ENCODE measurements around the gene DVL1.
A peak's percentile ranks its signal among the peaks of the same experiment; 100 is the strongest.

The DVL1 gene

DNA sequence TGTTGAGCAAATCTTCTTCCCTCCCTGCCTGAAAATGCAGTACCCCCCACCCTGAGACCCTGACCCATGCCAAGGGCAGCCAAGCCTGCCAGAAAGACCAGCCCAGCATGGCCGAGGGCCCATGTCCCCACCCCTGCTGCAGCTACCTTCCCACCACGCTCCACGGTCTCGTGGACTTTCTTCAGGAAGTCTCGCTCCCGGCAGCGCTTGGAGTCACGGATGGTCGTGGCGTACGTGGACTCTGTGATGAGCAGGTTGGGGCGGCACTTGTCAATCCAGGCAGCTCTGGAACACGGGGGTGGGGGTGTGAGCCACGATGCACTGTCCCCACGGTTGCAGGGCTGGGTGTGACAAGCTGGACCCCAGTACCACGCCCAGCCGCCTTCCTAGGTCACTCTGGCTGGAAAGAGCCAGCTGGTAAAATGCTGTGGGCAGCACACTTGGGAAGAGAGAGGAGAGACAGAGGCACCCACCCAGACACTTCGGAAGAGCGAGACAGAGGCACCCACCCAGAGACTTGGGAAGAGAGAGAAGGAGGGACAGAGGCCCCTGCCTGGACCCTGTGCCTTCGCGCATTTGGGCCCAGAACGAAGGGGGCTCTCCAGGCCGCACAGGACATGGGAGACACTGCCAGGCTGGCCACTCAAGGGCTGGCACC lies 34.4 kb downstream of the DVL1 start:
- Mint-ChIP-seq H3K36me3 (peaks cover 31% of the 10 kb centered on the region), H3K27ac (no peak overlapping the region), H3K27me3 (no peaks in the 10 kb centered on the region), H3K4me3 (no peak overlapping the region), H3K9me3 (no peaks in the 10 kb centered on the region), H3K4me1 (peaks cover 4% of the 10 kb centered on the region)
- DNase-seq = no peak
- CTCF ChIA-PET = no interaction called here

DNA sequence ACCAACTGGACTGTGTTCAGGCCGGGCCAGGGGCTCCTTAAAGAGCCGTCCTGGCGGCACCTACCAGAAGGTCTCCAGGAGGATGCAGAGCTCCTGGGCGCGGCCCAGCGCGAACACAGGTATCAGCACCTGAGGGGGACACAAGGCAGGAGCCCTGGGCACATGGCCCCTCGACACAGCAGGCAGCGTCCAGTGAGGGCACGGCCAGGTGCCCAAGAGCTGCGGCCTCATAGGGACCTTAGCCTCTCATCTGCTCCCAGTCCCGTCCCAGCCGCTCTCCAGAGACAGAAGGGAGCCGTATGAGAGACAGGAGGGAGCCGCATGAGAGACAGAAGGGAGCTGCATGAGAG lies 35.0 kb downstream of the DVL1 start:
- no peak for DNase-seq
- H3K27me3 Mint-ChIP-seq = no peaks in the 10 kb centered on the region
- no peaks in the 10 kb centered on the region for H3K9me3 Mint-ChIP-seq
- peaks cover 7% of the 10 kb centered on the region for H3K4me1 Mint-ChIP-seq
- no peak overlapping the region for H3K27ac Mint-ChIP-seq
- H3K36me3 Mint-ChIP-seq = peaks cover 28% of the 10 kb centered on the region
- H3K4me3 Mint-ChIP-seq = no peak overlapping the region
- CTCF ChIA-PET = no interaction called here

DNA sequence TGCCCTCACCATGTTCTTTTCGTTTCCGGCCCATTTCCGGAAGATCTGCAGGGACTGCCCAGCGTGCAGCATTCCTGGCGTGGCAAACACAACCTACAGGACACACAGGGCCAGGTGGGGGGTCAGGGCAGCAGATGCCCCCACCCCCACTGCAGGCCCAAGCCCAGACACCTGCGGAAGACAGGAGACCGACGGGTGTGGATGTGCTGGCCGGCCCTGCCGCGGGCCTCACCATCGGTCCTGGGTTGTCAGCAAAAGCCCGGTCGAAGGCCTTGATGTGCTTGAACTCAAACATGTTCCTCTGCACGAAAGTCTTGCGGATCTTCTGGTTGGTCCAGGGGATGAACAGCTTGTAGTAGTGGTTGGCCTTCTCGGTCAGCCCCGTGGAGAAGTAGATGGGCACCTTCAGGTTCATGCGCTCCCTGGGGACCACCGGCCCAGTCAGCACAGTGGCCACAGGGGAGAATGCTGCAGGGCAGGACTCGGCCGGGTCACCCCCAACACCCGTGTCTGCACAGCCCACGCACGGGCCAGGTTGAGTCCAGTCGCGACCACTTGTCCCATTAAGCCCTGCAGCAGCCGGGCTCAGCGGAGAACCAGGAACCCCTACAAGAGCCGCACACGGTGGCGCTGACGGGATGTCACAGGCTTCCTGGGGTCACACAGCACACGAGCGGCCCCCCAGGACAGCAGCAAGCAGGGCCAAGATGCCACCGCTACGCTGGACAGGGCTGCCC lies 35.5 kb downstream of the DVL1 start:
- Mint-ChIP-seq H3K4me3 (no peak overlapping the region), H3K9me3 (no peaks in the 10 kb centered on the region), H3K36me3 (peaks cover 25% of the 10 kb centered on the region), H3K27me3 (no peaks in the 10 kb centered on the region), H3K4me1 (peaks cover 7% of the 10 kb centered on the region), H3K27ac (no peak overlapping the region)
- CTCF ChIA-PET = no interaction called here
- no peak for DNase-seq

DNA sequence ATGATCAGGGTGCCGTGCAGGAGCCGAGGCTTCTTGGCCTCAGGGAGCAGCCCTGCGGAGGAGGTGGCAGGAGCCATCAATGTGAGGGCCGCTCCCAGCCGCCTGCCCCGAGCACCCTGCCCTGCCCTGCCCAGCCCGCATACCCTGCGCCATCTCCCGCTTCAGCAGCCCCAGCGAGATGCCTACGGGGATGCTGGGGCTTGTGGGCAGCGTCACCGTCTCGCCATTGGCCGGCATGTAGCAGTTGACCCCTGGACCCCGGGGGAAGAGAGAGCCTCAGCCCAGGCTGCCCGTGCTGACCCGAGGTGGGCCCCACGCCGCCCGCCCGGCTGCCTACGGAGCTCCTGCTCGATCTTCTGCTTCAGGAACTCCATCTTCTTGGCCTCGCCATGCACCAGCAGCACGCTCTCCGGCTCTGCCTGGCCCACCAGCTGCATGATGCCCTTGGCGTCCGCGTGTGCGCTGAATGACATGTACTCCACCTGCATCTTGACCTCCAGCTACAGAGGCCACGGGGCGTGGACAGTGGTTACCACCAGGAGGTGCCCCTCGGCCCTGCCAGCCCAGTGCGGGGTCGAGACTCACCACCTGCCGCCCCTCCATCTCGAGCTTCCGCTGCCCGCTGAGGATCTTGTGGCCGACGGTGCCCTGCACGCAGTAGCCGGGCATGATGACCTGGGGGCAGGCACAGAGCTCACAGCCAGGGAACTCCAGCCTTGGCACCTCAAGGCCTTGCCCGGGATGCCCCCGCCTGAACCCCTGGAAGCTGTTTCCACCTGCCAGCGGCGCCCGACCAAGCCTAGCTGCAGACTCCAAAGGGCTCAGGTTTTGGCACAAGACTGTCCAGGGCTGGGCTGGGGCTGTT lies 36.5 kb downstream of the DVL1 start:
- peaks cover 24% of the 10 kb centered on the region for H3K36me3 Mint-ChIP-seq
- H3K4me1 Mint-ChIP-seq = peaks cover 7% of the 10 kb centered on the region
- H3K27me3 Mint-ChIP-seq = no peaks in the 10 kb centered on the region
- no peak overlapping the region for H3K4me3 Mint-ChIP-seq
- no peak for DNase-seq
- no peak overlapping the region for H3K27ac Mint-ChIP-seq
- CTCF ChIA-PET = no interaction called here
- no peaks in the 10 kb centered on the region for H3K9me3 Mint-ChIP-seq

DNA sequence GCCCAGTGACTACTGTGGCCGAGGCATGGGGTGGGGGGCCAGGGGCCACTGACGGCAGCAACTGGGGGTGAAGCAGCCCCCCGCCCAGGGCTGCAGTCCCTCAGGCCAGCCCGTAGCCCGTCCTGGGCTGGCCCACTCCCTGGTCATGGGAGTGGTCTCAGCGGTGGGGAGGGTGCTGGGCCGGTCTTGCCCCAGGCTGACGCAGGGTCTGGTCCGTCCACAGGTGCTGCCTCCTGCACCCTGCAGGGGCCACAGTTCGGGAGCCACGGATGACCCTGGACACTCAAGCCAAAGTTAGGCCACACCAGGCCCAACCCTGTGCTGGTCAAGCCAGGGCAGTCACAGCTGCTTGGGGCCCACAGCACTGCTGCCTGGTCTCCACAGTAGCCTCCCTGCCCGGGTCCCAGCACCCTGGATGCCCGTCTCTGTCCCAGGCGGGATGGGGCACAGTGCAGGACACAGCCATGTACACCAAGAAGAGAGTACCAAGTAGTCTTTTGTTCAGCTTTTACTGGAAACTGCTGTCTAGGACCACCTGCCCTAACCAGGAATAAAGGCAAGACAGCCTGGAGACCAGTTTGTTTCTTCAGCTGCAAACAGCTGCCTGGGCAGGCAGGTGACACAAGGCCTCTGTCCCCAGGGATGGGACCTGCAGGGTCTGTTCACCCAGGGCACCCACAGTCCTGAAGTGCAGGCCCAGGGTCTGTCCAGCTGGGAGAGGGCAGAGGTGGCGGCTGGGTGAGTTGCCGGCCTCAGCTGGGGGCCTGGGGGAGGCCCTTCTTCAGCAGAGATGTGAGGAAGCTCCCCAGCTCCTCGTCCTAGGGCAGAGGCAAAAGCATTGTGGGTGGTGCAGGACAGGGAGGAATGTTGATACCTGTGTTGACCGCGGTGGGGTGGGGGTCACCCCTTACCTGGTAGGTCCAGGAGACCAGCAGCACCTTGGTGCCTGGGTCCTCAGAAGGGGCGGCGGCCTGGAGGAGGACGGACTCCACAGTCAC lies 37.8 kb downstream of the DVL1 start:
- peaks cover 12% of the 10 kb centered on the region for H3K4me1 Mint-ChIP-seq
- CTCF ChIA-PET = no interaction called here
- H3K36me3 Mint-ChIP-seq = peaks cover 20% of the 10 kb centered on the region
- no peaks in the 10 kb centered on the region for H3K9me3 Mint-ChIP-seq
- H3K27me3 Mint-ChIP-seq = no peaks in the 10 kb centered on the region
- H3K27ac Mint-ChIP-seq = no peak overlapping the region
- DNase-seq = no peak
- no peak overlapping the region for H3K4me3 Mint-ChIP-seq

DNA sequence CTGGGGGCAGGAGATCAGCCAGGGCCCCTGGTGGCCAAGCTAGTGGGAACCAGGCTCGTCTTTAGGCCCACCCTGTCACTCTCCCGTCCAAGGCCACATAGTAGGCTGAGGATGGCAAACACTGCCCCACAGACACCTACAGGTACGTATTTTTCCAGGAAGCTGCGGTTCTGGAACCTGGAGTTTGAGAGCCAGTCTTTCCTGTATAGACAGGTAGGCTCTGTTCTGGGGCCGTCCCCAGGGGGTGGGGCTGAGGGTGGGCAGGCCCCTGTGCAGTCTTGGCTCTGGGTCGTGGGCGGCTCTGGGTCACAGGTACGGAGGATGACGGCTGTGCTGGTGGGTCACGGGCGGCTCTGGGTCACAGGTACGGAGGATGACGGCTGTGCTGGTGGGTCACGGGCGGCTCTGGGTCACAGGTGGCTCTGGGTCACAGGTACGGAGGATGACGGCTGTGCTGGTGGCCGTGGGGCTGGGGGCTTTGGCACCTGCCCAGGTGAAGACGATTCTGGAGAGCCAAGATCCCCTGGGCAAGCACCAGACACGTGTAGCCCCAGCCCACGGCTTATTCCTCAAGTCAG lies 38.7 kb downstream of the DVL1 start:
- peak overlapping the region; percentile 76 for H3K4me3 Mint-ChIP-seq
- no peak for DNase-seq
- no peaks in the 10 kb centered on the region for H3K9me3 Mint-ChIP-seq
- CTCF ChIA-PET = no interaction called here
- H3K36me3 Mint-ChIP-seq = peaks cover 16% of the 10 kb centered on the region
- peaks cover 19% of the 10 kb centered on the region for H3K4me1 Mint-ChIP-seq
- H3K27me3 Mint-ChIP-seq = no peaks in the 10 kb centered on the region
- H3K27ac Mint-ChIP-seq = peak overlapping the region; percentile 14

DNA sequence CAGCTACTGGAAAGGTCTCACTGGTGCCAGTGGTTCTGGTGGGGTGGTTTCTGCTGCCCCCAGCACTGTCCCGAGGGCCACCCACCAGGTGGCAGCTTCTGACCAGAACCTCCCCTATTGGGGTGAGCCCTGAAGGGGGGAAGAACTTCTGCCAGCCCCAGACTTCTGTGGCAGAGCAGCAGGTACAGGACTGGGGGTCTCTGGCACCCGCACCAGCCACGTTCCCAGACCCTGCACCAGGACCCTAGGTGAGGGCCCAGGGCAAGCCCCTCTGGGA lies 39.2 kb downstream of the DVL1 start:
- Mint-ChIP-seq H3K27me3 (no peaks in the 10 kb centered on the region), H3K4me3 (peak overlapping the region; percentile 76), H3K9me3 (no peaks in the 10 kb centered on the region), H3K36me3 (peaks cover 15% of the 10 kb centered on the region), H3K4me1 (peaks cover 21% of the 10 kb centered on the region), H3K27ac (peak overlapping the region; percentile 42)
- CTCF ChIA-PET = no interaction called here
- no peak for DNase-seq

DNA sequence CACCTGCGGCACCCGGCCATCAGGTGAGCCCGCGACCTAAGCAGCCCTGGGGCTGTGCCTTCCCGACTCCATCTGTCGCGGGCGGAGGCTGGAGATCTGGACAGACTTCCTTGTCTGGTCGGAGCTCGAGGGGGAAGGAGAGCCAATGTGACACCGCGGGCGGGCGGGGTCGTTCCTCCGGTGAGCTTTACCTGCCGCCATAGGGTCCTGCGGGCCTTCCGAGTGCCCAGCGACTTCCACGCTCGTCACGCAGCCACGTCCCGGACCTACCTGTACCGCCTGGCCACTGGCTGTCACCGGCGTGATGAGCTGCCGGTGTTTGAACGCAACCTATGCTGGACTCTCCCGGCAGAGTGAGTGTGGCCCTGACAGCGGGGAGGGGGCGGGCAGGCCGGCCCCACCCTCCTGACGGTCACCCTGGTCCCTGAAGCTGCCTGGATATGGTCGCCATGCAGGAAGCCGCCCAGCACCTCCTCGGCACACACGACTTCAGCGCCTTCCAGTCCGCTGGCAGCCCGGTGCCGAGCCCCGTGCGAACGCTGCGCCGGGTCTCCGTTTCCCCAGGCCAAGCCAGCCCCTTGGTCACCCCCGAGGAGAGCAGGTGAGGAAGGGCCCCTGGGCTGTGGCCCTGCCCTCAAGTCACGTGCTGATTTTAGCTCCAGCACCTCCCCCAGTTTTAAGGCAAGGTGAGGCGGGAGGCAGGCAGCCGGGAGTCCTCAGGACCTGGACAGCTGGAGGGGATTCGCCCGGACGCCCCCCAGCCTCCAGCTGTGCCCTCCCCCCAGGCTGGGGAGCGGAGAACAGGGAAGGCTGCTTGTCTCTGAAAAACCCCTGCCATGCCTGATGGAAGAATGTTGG lies 39.7 kb downstream of the DVL1 start:
- no peaks in the 10 kb centered on the region for H3K27me3 Mint-ChIP-seq
- CTCF ChIA-PET = no interaction called here
- no peaks in the 10 kb centered on the region for H3K9me3 Mint-ChIP-seq
- H3K27ac Mint-ChIP-seq = peak overlapping the region; percentile 83
- DNase-seq = peak; percentile 34
- H3K36me3 Mint-ChIP-seq = peaks cover 11% of the 10 kb centered on the region
- H3K4me3 Mint-ChIP-seq = peak overlapping the region; percentile 76
- peaks cover 25% of the 10 kb centered on the region for H3K4me1 Mint-ChIP-seq

DNA sequence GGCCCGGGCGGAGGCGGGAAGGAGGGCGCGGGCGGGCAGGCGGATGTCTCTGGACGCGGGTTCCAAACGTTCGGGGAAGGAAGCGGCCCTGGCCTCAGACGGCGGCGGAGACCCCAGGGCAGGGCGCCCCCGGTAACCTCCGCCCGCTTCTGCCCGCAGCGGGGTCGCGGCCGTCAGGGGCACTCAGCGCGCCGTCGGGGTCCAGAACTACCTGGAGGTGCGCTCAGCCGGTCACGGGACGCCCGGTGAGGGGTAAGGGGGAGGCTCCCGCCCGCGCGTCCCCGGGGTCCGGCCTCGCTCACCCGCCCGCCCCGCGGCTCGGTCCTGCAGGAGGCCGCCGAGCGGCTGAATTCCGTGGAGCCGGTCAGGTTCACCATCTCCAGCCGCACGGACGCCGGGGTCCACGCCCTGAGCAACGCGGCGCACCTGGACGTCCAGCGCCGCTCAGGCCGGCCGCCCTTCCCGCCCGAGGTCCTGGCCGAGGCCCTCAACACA lies 40.4 kb downstream of the DVL1 start:
- no peaks in the 10 kb centered on the region for H3K9me3 Mint-ChIP-seq
- peak overlapping the region; percentile 84 for H3K4me3 Mint-ChIP-seq
- peaks cover 26% of the 10 kb centered on the region for H3K4me1 Mint-ChIP-seq
- peaks cover 11% of the 10 kb centered on the region for H3K36me3 Mint-ChIP-seq
- no peaks in the 10 kb centered on the region for H3K27me3 Mint-ChIP-seq
- DNase-seq = no peak
- H3K27ac Mint-ChIP-seq = peak overlapping the region; percentile 89
- CTCF ChIA-PET = no interaction called here

DNA sequence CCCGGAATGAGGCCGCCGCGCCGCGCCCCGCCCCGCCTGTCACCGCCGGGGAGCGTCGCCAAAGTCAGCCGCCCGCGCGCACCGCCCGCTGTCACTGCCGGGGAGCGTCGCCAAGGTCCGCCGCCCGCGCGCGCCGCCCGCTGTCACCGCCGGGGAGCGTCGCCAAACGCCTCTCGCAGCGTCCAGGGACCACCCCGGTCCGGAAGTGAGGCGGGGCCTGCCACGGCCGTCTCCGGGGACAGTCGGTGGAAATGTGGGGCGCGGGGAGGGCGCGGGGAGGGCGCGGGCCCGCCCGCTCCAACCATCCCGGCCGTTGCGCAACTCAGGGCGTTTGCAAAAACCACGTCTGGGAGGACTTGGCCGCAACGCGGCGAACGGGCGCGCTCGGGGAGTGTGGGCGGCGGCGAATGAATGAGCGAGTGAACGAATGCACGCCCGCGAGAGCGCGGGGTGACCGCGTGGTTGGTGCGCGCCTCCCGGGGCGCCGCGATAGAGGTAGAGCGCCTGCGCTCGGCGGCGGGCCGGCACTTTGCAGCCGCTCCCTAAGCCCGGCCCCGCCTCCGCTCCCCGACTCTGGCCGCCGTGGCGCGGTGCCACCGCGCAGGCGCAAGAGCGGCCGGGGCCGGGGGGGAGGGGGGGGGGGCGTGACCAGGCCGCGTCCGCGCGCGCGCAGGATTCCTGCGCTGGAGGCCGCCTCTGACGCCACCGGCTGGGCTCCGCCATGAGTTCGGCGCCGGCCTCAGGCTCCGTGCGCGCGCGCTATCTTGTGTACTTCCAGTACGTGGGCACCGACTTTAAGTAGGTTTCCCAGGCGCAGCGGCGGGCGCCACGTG lies 41.1 kb downstream of the DVL1 start, which contains the start of the genes ACAP3 and PUSL1:
ACAP3 (minus strand) TSS at position 8 of the 833 bp plus-strand sequence. CDS start 115 bp downstream, outside the sequence.
PUSL1 (plus strand) TSS at position 675 of the 833 bp plus-strand sequence; CDS start at position 722, 47 bp downstream.
- Mint-ChIP-seq H3K4me1 (peaks cover 26% of the 10 kb centered on the region), H3K27ac (peak within 1 kb of the TSS; percentile 93), H3K4me3 (peak within 1 kb of the TSS; percentile 89), H3K36me3 (peaks cover 8% of the 10 kb centered on the region), H3K27me3 (no peaks in the 10 kb centered on the region), H3K9me3 (no peaks in the 10 kb centered on the region)
- DNase-seq = peak; percentile 89
- CTCF ChIA-PET = no interaction called here

DNA sequence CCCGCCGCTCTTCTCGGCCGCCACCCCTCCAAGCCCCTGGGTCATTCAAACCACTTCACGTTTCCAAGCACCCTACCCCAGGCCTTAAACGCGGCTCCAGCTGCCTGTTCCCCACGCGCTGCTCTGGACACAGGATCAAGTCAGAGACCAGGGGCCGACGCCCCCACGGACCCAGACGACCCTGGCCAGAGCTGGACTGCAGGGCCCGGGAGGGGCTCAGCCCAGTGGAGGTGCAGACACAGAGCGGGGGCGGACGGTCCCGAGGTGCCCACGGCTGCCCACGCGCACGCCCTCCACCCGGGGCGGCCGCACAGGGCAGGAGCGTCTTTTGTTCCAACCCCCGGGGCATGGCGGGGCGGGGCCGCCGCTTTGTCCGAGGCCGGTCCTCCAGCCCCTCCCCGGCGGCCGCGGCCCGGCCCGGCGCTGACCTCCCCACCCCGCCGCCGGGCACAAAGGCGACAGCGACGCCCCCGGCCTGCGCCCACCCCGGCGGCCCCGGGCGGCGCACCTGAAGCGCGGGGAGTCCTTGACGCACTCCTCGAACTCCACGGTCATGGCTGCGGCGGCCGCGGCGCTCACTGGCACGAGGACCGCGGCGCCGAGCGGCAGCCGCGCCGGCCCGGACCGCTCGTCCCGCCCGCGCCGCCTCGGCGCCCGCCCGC lies 41.8 kb downstream of the DVL1 start:
- peak overlapping the region; percentile 93 for H3K27ac Mint-ChIP-seq
- peaks cover 26% of the 10 kb centered on the region for H3K4me1 Mint-ChIP-seq
- H3K4me3 Mint-ChIP-seq = peak overlapping the region; percentile 89
- no peaks in the 10 kb centered on the region for H3K27me3 Mint-ChIP-seq
- H3K9me3 Mint-ChIP-seq = no peaks in the 10 kb centered on the region
- CTCF ChIA-PET = interaction anchor here (0.5 kb wide), 1 partner anchor 290 kb away, joined by 3 read pairs; no protein-coding TSS in a partner anchor
- peaks cover 3% of the 10 kb centered on the region for H3K36me3 Mint-ChIP-seq
- DNase-seq = no peak

Data from activated naive CD4-positive, alpha-beta T cell treated with anti-CD3 and anti-CD28 coated beads, Interleukin-2, amount 10 ng/mL, durations not matched to agents 7 days and 5 days (primary cell).